Lung (tissue), 12 donors: ENCODE results near the gene ARMC5. TPM values are rescaled to one million over a fixed set of nuclear protein-coding genes. Genes with fewer than 3 reads are reported as not detected.
A peak's percentile ranks its signal among the peaks of the same experiment; 100 is the strongest.

Experiments used
- ATAC-seq: fragments of 200-7000 bp; cut with Tn5 transposase; one replicate; pipeline ENCODE4 v1.9.1; 2020; ENCODE audit warnings: moderate number of reproducible peaks; ENCODE audit not compliant: insufficient read depth, low FRiP score
- DNase-seq, 3 donors: peaks; one replicate each; pipeline ENCODE4 v3.0.0-alpha.2; 2013 to 2017
- H3K27ac ChIP-seq, 2 donors: one replicate each; pipeline ENCODE4 v1.5.1; 2013; ENCODE audit warnings: mild to moderate bottlenecking in 2 of 2, moderate library complexity in 2 of 2, control low read depth in 1 of 2, inconsistent platforms in 1 of 2, low read depth in 1 of 2, low read length in 1 of 2
- H3K27me3 ChIP-seq, 3 donors: one replicate each; pipeline ENCODE4 v1.5.1; 2013; ENCODE audit warnings: low read length in 2 of 3; ENCODE audit not compliant: control insufficient read depth in 3 of 3, insufficient read depth in 3 of 3
- H3K36me3 ChIP-seq, 4 donors: one replicate each; pipeline ENCODE4 v1.5.1; 2013; ENCODE audit warnings: low read length in 4 of 4, mild to moderate bottlenecking in 1 of 4, moderate library complexity in 1 of 4; ENCODE audit not compliant: control insufficient read depth in 4 of 4, insufficient read depth in 4 of 4
- H3K4me1 ChIP-seq, 5 donors: one replicate each; pipeline ENCODE4 v1.5.1; 2013; ENCODE audit warnings: low read length in 5 of 5, mild to moderate bottlenecking in 2 of 5, moderate library complexity in 1 of 5; ENCODE audit not compliant: control insufficient read depth in 5 of 5, insufficient read depth in 5 of 5
- H3K4me3 ChIP-seq: one replicate; pipeline ENCODE4 v1.5.1; 2013; ENCODE audit warnings: mild to moderate bottlenecking, control low read depth, moderate library complexity
- H3K9ac ChIP-seq, 2 donors: one replicate each; pipeline ENCODE4 v1.5.1; 2013; ENCODE audit warnings: low read length in 2 of 2, control low read depth in 1 of 2; ENCODE audit not compliant: insufficient read depth in 1 of 2
- H3K9me3 ChIP-seq, 4 donors: one replicate each; pipeline ENCODE4 v1.5.1; 2013; ENCODE audit warnings: low read length in 3 of 4, mild to moderate bottlenecking in 1 of 4, moderate library complexity in 1 of 4; ENCODE audit not compliant: control insufficient read depth in 4 of 4, insufficient read depth in 3 of 4
- WGBS, 2 donors: extraction: QIAGEN DNeasy Blood & Tissue Kit; methylation state at CpG; one replicate each; pipeline ENCODE4 v1.1.7; 2013; 5-methylcytosine and 5-hydroxymethylcytosine counted together
- polyA plus RNA-seq, 2 donors: library from polyadenylated mRNA; stranded (reverse); fragments of 200-250 nt; gene quantifications; one replicate each; pipeline ENCODE4 v1.2.1, GENCODE V29; 2013
- total RNA-seq, 2 donors: library from RNA; depleted of rRNA in 1 of 2; stranded (reverse); fragments of >200 nt in 1 of 2; gene quantifications; one replicate each; pipeline ENCODE4 v1.2.1, GENCODE V29; 2014 to 2021
- TF ChIP-seq, protein P1 (sequence below): IDR thresholded peaks from 2 replicates; pipeline ENCODE4 v1.5.1; 2012; ENCODE audit warnings: mild to moderate bottlenecking; ENCODE audit errors: control extremely low read depth, extremely low read depth
- donor health status: control.
- donor health status: control.
- donor health status: Bipolar disorder and iron deficiency.
- donor health status: healthy.
- donor health status: DM: yes; HTN: yes; CAD: no.

The ARMC5 gene
- total and polyA plus RNA-seq, 4 donors = 8.2 to 16.7 (median 12.3) TPM

DNA sequence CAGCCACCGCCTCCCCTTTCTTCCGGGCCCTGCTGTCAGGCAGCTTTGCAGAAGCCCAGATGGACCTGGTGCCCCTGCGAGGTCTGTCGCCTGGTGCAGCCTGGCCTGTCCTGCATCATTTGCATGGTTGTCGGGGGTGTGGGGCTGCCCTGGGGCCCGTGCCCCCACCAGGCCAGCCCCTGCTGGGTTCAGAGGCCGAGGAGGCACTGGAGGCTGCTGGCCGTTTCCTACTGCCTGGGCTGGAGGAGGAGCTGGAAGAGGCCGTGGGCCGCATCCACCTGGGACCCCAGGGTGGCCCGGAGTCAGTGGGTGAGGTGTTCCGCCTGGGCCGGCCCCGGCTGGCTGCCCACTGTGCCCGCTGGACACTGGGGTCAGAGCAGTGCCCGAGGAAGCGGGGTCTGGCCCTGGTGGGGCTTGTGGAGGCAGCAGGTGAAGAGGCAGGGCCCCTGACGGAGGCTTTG lies 7.1 kb downstream of the ARMC5 start:
- ATAC-seq = no peak
- 86 to 96% methylated on average over 18 of the region's 18 CpGs for WGBS, 2 donors
- H3K36me3 ChIP-seq = peaks cover 3 to 39% (median 9%) of the 10 kb centered on the region in 4 donors

DNA sequence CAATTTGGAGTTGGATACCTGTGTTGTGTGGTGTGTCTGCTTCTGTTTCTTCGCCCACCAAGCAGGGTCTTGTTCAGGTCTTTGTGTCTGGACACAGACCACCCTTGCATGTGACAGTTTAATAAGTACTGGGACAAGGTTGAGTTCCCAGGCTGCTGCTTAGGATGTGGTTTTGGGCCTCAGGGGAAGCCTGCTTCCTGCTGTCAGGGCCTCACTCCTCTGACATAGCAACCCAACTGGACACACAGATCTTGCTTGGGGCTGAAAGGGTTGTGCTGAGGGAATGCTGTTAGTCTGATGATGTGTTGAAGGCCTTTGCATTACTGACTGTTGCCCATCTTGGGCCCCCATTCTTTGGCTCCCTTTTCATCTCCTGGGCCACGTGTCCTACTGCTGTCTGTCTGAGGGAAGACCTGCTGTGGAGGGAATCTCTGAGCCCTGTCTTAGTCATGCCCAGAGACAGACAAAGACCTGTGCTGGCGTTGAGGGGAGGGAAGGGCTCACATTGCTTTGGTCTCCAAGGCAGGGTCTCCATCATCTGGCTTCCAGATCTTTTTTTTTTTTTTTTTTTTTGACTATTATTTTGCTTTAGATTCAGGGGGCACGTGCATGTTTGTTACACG lies 8.0 kb downstream of the ARMC5 start:
- no peak for ATAC-seq
- 64 to 85% methylated on average over 5 of the region's 5 CpGs for WGBS, 2 donors

More for the DNA sequence above, 7.1 kb downstream of the ARMC5 start:
- no peaks in the 10 kb centered on the region for H3K27me3 ChIP-seq
- no peak for DNase-seq
- H3K27ac ChIP-seq = no peak overlapping the region
- H3K4me3 ChIP-seq = no peak overlapping the region
- TF ChIP-seq, protein P1, sequence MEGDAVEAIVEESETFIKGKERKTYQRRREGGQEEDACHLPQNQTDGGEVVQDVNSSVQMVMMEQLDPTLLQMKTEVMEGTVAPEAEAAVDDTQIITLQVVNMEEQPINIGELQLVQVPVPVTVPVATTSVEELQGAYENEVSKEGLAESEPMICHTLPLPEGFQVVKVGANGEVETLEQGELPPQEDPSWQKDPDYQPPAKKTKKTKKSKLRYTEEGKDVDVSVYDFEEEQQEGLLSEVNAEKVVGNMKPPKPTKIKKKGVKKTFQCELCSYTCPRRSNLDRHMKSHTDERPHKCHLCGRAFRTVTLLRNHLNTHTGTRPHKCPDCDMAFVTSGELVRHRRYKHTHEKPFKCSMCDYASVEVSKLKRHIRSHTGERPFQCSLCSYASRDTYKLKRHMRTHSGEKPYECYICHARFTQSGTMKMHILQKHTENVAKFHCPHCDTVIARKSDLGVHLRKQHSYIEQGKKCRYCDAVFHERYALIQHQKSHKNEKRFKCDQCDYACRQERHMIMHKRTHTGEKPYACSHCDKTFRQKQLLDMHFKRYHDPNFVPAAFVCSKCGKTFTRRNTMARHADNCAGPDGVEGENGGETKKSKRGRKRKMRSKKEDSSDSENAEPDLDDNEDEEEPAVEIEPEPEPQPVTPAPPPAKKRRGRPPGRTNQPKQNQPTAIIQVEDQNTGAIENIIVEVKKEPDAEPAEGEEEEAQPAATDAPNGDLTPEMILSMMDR = no peak
- no peak overlapping the region for H3K9ac ChIP-seq
- no peaks in the 10 kb centered on the region for H3K9me3 ChIP-seq
- H3K4me1 ChIP-seq = peaks cover 0 to 8% (median 5%) of the 10 kb centered on the region in 5 donors

DNA sequence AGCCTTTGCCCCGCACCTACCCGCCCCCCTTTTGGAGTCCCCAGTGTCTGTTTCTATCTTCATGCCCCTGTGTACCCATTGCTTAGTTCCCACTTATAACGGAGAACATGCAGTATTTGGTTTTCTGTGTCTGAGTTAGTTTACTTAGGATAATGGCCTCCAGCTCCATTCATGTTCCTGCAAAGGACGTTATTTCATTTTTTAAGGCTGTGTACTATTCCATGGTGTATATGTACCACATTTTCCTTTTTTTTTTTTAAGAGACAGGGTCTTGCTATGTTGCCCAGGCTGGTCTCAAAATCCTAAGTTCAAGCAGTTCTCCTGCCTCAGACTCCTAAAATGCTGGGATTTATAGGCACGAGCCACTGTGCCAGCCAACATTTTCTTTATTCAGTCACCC lies 8.6 kb downstream of the ARMC5 start:
- no peak overlapping the region for H3K4me3 ChIP-seq
- H3K27ac ChIP-seq = no peak overlapping the region
- no peaks in the 10 kb centered on the region for H3K27me3 ChIP-seq
- 88 to 93% methylated on average over 5 of the region's 5 CpGs for WGBS, 2 donors
- no peaks in the 10 kb centered on the region for H3K9me3 ChIP-seq
- DNase-seq = no peak
- peaks cover 3 to 30% (median 8%) of the 10 kb centered on the region in 4 donors for H3K36me3 ChIP-seq
- no peak for ATAC-seq
- peaks cover 0 to 15% (median 5%) of the 10 kb centered on the region in 5 donors for H3K4me1 ChIP-seq
- H3K9ac ChIP-seq = no peak overlapping the region
- TF ChIP-seq, protein P1 = no peak

More for the DNA sequence above, 8.0 kb downstream of the ARMC5 start:
- H3K4me3 ChIP-seq = no peak overlapping the region
- no peaks in the 10 kb centered on the region for H3K27me3 ChIP-seq
- H3K36me3 ChIP-seq = peaks cover 3 to 36% (median 9%) of the 10 kb centered on the region in 4 donors
- H3K9ac ChIP-seq = no peak overlapping the region
- peak overlapping the region in 1 of 2 donors; percentile 27 for H3K27ac ChIP-seq
- H3K4me1 ChIP-seq = peaks cover 0 to 11% (median 5%) of the 10 kb centered on the region in 5 donors
- no peaks in the 10 kb centered on the region for H3K9me3 ChIP-seq
- TF ChIP-seq, protein P1 = no peak
- DNase-seq = no peak

DNA sequence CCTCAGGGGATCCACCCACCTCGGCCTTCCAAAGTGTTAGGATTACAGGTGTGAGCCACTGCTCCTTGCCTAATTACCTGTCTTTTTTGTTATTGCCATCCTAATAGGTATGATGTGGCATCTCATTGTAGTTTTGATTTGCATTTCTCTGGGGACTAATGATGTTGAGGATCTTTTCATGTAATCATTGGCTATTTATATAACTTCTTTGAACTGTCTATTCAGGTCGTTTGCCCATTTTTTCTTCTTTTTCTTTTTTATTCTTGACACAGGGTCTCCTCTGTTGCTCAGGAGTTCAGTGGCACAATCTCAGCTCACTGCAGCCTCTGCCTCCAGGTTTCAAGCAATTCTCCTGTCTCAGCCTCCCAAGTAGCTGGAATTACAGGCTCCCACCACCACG lies 11.3 kb downstream of the ARMC5 start:
- Histone ChIP-seq H3K27ac (no peak overlapping the region), H3K9ac (no peak overlapping the region), H3K36me3 (peaks cover 9 to 27% (median 13%) of the 10 kb centered on the region in 4 donors), H3K27me3 (no peaks in the 10 kb centered on the region), H3K4me1 (peaks cover 0 to 23% (median 8%) of the 10 kb centered on the region in 5 donors), H3K4me3 (no peak overlapping the region), H3K9me3 (no peaks in the 10 kb centered on the region)
- ATAC-seq = no peak
- no peak for DNase-seq
- TF ChIP-seq, protein P1 = no peak
- 85 to 91% methylated on average over 3 of the region's 3 CpGs for WGBS, 2 donors
